Gastroesophageal sphincter (tissue), 3 donors: ENCODE data around the gene RERE.

Experiments used
- EP300 ChIP-seq: sonication (generic); formaldehyde crosslinking; IDR thresholded peaks from one replicate; pipeline ENCODE4 v1.6.1; 2017; ENCODE audit warnings: antibody characterized with exemption, mild to moderate bottlenecking
- POLR2A ChIP-seq, 2 donors: fragments of 450-650 bp; IDR thresholded peaks; one replicate each; pipeline ENCODE4 v1.6.1; 2017; ENCODE audit warnings: antibody characterized with exemption in 2 of 2, mild to moderate bottlenecking in 2 of 2, moderate library complexity in 1 of 2
- POLR2AphosphoS5 ChIP-seq: sonication (generic); formaldehyde crosslinking; IDR thresholded peaks from one replicate; pipeline ENCODE4 v1.6.1; 2017; ENCODE audit warnings: antibody characterized with exemption
- TF ChIP-seq, protein P1 (sequence below), 4 experiments: fragments of 200-600 bp in 2 of 4; fragments of 450-650 bp in 2 of 4; sonication (generic) in 1 of 4; IDR thresholded peaks; one replicate each; pipeline ENCODE4 v1.5.1; 2017 to 2019; ENCODE audit warnings: antibody characterized with exemption in 4 of 4, mild to moderate bottlenecking in 2 of 4, moderate library complexity in 2 of 4

DNA sequence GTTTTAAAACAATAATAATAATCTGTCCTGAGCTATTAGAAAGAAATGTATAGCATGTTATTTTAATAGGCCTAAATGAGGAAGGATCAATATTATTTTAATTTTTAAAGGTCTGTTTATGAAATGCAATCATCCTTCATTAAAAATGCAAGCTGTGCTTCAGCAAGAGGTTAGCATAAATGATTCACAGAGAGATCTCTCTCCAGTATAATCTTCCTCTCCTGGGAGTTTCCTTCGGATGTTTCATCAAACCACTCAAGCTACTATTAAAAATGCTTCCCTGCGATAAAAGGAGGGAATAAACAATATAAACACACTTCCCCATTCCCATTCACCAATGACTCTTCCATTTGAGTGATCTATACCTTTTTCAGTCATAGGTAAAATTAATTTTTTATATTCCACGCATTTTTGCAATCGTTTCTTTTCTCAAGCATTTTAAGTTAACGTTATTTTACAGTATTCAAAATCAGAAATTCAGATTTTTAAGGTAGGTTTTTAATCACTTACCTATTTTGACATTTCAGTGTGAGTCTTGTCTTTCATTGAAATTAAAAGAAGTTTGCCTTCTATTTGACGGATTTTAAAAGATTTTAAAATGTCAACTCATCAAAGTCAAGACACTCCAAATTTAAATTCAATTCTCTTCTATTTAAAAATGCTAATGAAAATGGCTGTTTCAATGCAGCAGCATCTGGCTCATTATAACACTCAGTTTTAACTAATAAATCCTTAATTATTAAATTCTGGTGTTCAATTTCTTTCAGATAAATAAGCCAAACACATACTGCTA, 64.3 kb downstream of the RERE start:
- TF ChIP-seq POLR2A (IDR thresholded peaks at IDR 0.05) (no peak), EP300 (no peak), POLR2AphosphoS5 (no peak)
- TF ChIP-seq, protein P1, sequence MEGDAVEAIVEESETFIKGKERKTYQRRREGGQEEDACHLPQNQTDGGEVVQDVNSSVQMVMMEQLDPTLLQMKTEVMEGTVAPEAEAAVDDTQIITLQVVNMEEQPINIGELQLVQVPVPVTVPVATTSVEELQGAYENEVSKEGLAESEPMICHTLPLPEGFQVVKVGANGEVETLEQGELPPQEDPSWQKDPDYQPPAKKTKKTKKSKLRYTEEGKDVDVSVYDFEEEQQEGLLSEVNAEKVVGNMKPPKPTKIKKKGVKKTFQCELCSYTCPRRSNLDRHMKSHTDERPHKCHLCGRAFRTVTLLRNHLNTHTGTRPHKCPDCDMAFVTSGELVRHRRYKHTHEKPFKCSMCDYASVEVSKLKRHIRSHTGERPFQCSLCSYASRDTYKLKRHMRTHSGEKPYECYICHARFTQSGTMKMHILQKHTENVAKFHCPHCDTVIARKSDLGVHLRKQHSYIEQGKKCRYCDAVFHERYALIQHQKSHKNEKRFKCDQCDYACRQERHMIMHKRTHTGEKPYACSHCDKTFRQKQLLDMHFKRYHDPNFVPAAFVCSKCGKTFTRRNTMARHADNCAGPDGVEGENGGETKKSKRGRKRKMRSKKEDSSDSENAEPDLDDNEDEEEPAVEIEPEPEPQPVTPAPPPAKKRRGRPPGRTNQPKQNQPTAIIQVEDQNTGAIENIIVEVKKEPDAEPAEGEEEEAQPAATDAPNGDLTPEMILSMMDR (IDR thresholded peaks at IDR 0.05), result no peak
